ENCODE results near the gene PCDHGB1.
"Not testable (repeated sequence)": the region's sequence is repeated elsewhere in the genome, so short reads cannot be mapped to it uniquely, and the experiment has no call there.

Gene PCDHGB1

GRCh38 chr5:141328231-141328630 lies 21.7 kb upstream of the PCDHGB1 start:
- Histone ChIP-seq H3K4me1 (ENCODE audit: control insufficient read depth, insufficient read depth, low read length) (no peaks in the 10 kb centered on the region), H3K9me3 (ENCODE audit: control insufficient read depth in 2 of 2, low read length in 2 of 2) (peaks cover 33 to 50% of the 10 kb centered on the region in 2 donors), H3K9ac (ENCODE audit: low read length in 2 of 2) (no peak overlapping the region), H3K4me3 (ENCODE audit: low read length in 2 of 2) (peak overlapping the region; percentile 29 to 34), H3K36me3 (ENCODE audit: control insufficient read depth in 2 of 2, insufficient read depth in 2 of 2, low read length in 2 of 2) (peaks cover 2 to 4% of the 10 kb centered on the region in 2 donors), H3K27me3 (ENCODE audit: control insufficient read depth in 1 of 2, insufficient read depth in 2 of 2, low read length in 2 of 2) (peaks cover 2 to 4% of the 10 kb centered on the region in 2 donors), H3K27ac (ENCODE audit: low read length) (no peak overlapping the region)

- Histone ChIP-seq H3K27me3 (ENCODE audit: control insufficient read depth in 1 of 2, insufficient read depth in 2 of 2, low read length in 2 of 2) (peaks cover 2 to 4% of the 10 kb centered on the region in 2 donors), H3K4me3 (ENCODE audit: low read length in 2 of 2) (peak within 1 kb of the TSS; percentile 7 to 8), H3K4me1 (ENCODE audit: control insufficient read depth, insufficient read depth, low read length) (no peaks in the 10 kb centered on the region), H3K36me3 (ENCODE audit: control insufficient read depth in 2 of 2, insufficient read depth in 2 of 2, low read length in 2 of 2) (peaks cover 2 to 4% of the 10 kb centered on the region in 2 donors), H3K9ac (ENCODE audit: low read length in 2 of 2) (no peak within 1 kb of the TSS), H3K27ac (ENCODE audit: low read length) (no peak within 1 kb of the TSS), H3K9me3 (ENCODE audit: control insufficient read depth in 2 of 2, low read length in 2 of 2) (peaks cover 40 to 54% of the 10 kb centered on the region in 2 donors)
Measured at GRCh38 chr5:141330299-141331080, 19.4 kb upstream of the PCDHGB1 start, which contains the start of gene PCDHGA1. Gene PCDHGA1 (plus strand): TSS chr5:141330514.

- peaks cover 45 to 49% of the 10 kb centered on the region in 2 donors for H3K9me3 ChIP-seq (ENCODE audit: control insufficient read depth in 2 of 2, low read length in 2 of 2)
- not testable (repeated sequence) for H3K36me3 ChIP-seq (ENCODE audit: control insufficient read depth in 2 of 2, insufficient read depth in 2 of 2, low read length in 2 of 2); H3K27me3 ChIP-seq (ENCODE audit: control insufficient read depth in 1 of 2, insufficient read depth in 2 of 2, low read length in 2 of 2); H3K4me3 ChIP-seq (ENCODE audit: low read length in 2 of 2); H3K9ac ChIP-seq (ENCODE audit: low read length in 2 of 2); H3K27ac ChIP-seq (ENCODE audit: low read length); H3K4me1 ChIP-seq (ENCODE audit: control insufficient read depth, insufficient read depth, low read length)
Measured at GRCh38 chr5:141332571-141332970, 17.3 kb upstream of the PCDHGB1 start.

GRCh38 chr5:141338538-141339306 lies 11.2 kb upstream of the PCDHGB1 start, which contains the start of gene PCDHGA2:
Gene PCDHGA2 (plus strand): TSS chr5:141338760.
- H3K9ac ChIP-seq (ENCODE audit: low read length in 2 of 2), result no peak within 1 kb of the TSS

GRCh38 chr5:141340781-141341354 lies 9.0 kb upstream of the PCDHGB1 start:
- H3K9ac ChIP-seq (ENCODE audit: low read length in 2 of 2); H3K4me1 ChIP-seq (ENCODE audit: control insufficient read depth, insufficient read depth, low read length); H3K27me3 ChIP-seq (ENCODE audit: control insufficient read depth in 1 of 2, insufficient read depth in 2 of 2, low read length in 2 of 2); H3K36me3 ChIP-seq (ENCODE audit: control insufficient read depth in 2 of 2, insufficient read depth in 2 of 2, low read length in 2 of 2); H3K4me3 ChIP-seq (ENCODE audit: low read length in 2 of 2); H3K27ac ChIP-seq (ENCODE audit: low read length): not testable (repeated sequence)
- peaks cover 55 to 56% of the 10 kb centered on the region in 2 donors for H3K9me3 ChIP-seq (ENCODE audit: control insufficient read depth in 2 of 2, low read length in 2 of 2)

More at GRCh38 chr5:141338538-141339306, 11.2 kb upstream of the PCDHGB1 start, which contains the start of gene PCDHGA2:
- peaks cover 41 to 50% of the 10 kb centered on the region in 2 donors for H3K9me3 ChIP-seq (ENCODE audit: control insufficient read depth in 2 of 2, low read length in 2 of 2)
- H3K36me3 ChIP-seq (ENCODE audit: control insufficient read depth in 2 of 2, insufficient read depth in 2 of 2, low read length in 2 of 2), result no peaks in the 10 kb centered on the region
- no peak within 1 kb of the TSS for H3K27ac ChIP-seq (ENCODE audit: low read length)
- peak within 1 kb of the TSS; percentile 50 to 60 for H3K4me3 ChIP-seq (ENCODE audit: low read length in 2 of 2)
- H3K27me3 ChIP-seq (ENCODE audit: control insufficient read depth in 1 of 2, insufficient read depth in 2 of 2, low read length in 2 of 2), result no peaks in the 10 kb centered on the region
- H3K4me1 ChIP-seq (ENCODE audit: control insufficient read depth, insufficient read depth, low read length), result no peaks in the 10 kb centered on the region

GRCh38 chr5:141342773-141343172 lies 7.1 kb upstream of the PCDHGB1 start:
- Histone ChIP-seq H3K27ac (ENCODE audit: low read length) (no peak overlapping the region), H3K4me3 (ENCODE audit: low read length in 2 of 2) (no peak overlapping the region), H3K36me3 (ENCODE audit: control insufficient read depth in 2 of 2, insufficient read depth in 2 of 2, low read length in 2 of 2) (no peaks in the 10 kb centered on the region), H3K9me3 (ENCODE audit: control insufficient read depth in 2 of 2, low read length in 2 of 2) (peaks cover 52 to 59% of the 10 kb centered on the region in 2 donors), H3K4me1 (ENCODE audit: control insufficient read depth, insufficient read depth, low read length) (no peaks in the 10 kb centered on the region), H3K27me3 (ENCODE audit: control insufficient read depth in 1 of 2, insufficient read depth in 2 of 2, low read length in 2 of 2) (peaks cover 0 to 4% of the 10 kb centered on the region in 2 donors), H3K9ac (ENCODE audit: low read length in 2 of 2) (no peak overlapping the region)

- H3K9ac ChIP-seq (ENCODE audit: low read length in 2 of 2), result no peak within 1 kb of the TSS
- peaks cover 46 to 53% of the 10 kb centered on the region in 2 donors for H3K9me3 ChIP-seq (ENCODE audit: control insufficient read depth in 2 of 2, low read length in 2 of 2)
- peak within 1 kb of the TSS in 1 of 2 donors; percentile 54 for H3K4me3 ChIP-seq (ENCODE audit: low read length in 2 of 2)
- H3K4me1 ChIP-seq (ENCODE audit: control insufficient read depth, insufficient read depth, low read length), result no peaks in the 10 kb centered on the region
- H3K27ac ChIP-seq (ENCODE audit: low read length), result no peak within 1 kb of the TSS
- no peaks in the 10 kb centered on the region for H3K36me3 ChIP-seq (ENCODE audit: control insufficient read depth in 2 of 2, insufficient read depth in 2 of 2, low read length in 2 of 2)
- peaks cover 0 to 4% of the 10 kb centered on the region in 2 donors for H3K27me3 ChIP-seq (ENCODE audit: control insufficient read depth in 1 of 2, insufficient read depth in 2 of 2, low read length in 2 of 2)
Measured at GRCh38 chr5:141343242-141343952, 6.5 kb upstream of the PCDHGB1 start, which contains the start of gene PCDHGA3. Gene PCDHGA3 (plus strand): TSS chr5:141343829. CDS start chr5:141344034, 205 bp downstream.

GRCh38 chr5:141343953-141344463 lies 5.9 kb upstream of the PCDHGB1 start:
- Histone ChIP-seq H3K4me3 (ENCODE audit: low read length in 2 of 2) (peak overlapping the region in 1 of 2 donors; percentile 54), H3K4me1 (ENCODE audit: control insufficient read depth, insufficient read depth, low read length) (no peaks in the 10 kb centered on the region), H3K9ac (ENCODE audit: low read length in 2 of 2) (no peak overlapping the region), H3K27me3 (ENCODE audit: control insufficient read depth in 1 of 2, insufficient read depth in 2 of 2, low read length in 2 of 2) (peaks cover 0 to 4% of the 10 kb centered on the region in 2 donors), H3K27ac (ENCODE audit: low read length) (no peak overlapping the region), H3K36me3 (ENCODE audit: control insufficient read depth in 2 of 2, insufficient read depth in 2 of 2, low read length in 2 of 2) (no peaks in the 10 kb centered on the region), H3K9me3 (ENCODE audit: control insufficient read depth in 2 of 2, low read length in 2 of 2) (peaks cover 43 to 46% of the 10 kb centered on the region in 2 donors)

GRCh38 chr5:141345327-141345726 lies 4.6 kb upstream of the PCDHGB1 start:
- H3K4me3 ChIP-seq (ENCODE audit: low read length in 2 of 2), result no peak overlapping the region
- H3K27ac ChIP-seq (ENCODE audit: low read length), result no peak overlapping the region
- no peaks in the 10 kb centered on the region for H3K36me3 ChIP-seq (ENCODE audit: control insufficient read depth in 2 of 2, insufficient read depth in 2 of 2, low read length in 2 of 2)
- no peak overlapping the region for H3K9ac ChIP-seq (ENCODE audit: low read length in 2 of 2)
- H3K27me3 ChIP-seq (ENCODE audit: control insufficient read depth in 1 of 2, insufficient read depth in 2 of 2, low read length in 2 of 2), result peaks cover 0 to 4% of the 10 kb centered on the region in 2 donors
- H3K4me1 ChIP-seq (ENCODE audit: control insufficient read depth, insufficient read depth, low read length), result no peaks in the 10 kb centered on the region
- H3K9me3 ChIP-seq (ENCODE audit: control insufficient read depth in 2 of 2, low read length in 2 of 2), result peaks cover 36 to 38% of the 10 kb centered on the region in 2 donors

GRCh38 chr5:141346017-141346416 lies 3.9 kb upstream of the PCDHGB1 start:
- H3K27ac ChIP-seq (ENCODE audit: low read length); H3K4me1 ChIP-seq (ENCODE audit: control insufficient read depth, insufficient read depth, low read length); H3K9ac ChIP-seq (ENCODE audit: low read length in 2 of 2); H3K36me3 ChIP-seq (ENCODE audit: control insufficient read depth in 2 of 2, insufficient read depth in 2 of 2, low read length in 2 of 2); H3K27me3 ChIP-seq (ENCODE audit: control insufficient read depth in 1 of 2, insufficient read depth in 2 of 2, low read length in 2 of 2); H3K4me3 ChIP-seq (ENCODE audit: low read length in 2 of 2): not testable (repeated sequence)
- H3K9me3 ChIP-seq (ENCODE audit: control insufficient read depth in 2 of 2, low read length in 2 of 2), result peaks cover 38 to 43% of the 10 kb centered on the region in 2 donors
